IPS-18a (cell line): ENCODE data around the gene KNG1.

Experiments used
- H3K27ac ChIP-seq: one replicate; pipeline ENCODE4 v1.5.1; 2013; ENCODE audit warnings: low read length
- H3K27me3 ChIP-seq: one replicate; pipeline ENCODE4 v1.6.1; 2013; ENCODE audit warnings: mild to moderate bottlenecking, low read length; ENCODE audit not compliant: control insufficient read depth, insufficient read depth
- H3K36me3 ChIP-seq: one replicate; pipeline ENCODE4 v1.6.1; 2013; ENCODE audit warnings: low read depth, low read length; ENCODE audit not compliant: control insufficient read depth
- H3K4me1 ChIP-seq: one replicate; pipeline ENCODE4 v1.6.1; 2013; ENCODE audit warnings: low read depth, low read length; ENCODE audit not compliant: control insufficient read depth
- H3K4me3 ChIP-seq: one replicate; pipeline ENCODE4 v1.5.1; 2013; ENCODE audit warnings: low read length
- H3K9ac ChIP-seq: one replicate; pipeline ENCODE4 v1.6.1; 2013; ENCODE audit warnings: mild to moderate bottlenecking, low read length, moderate library complexity
- H3K9me3 ChIP-seq: one replicate; pipeline ENCODE4 v1.6.1; 2013; ENCODE audit warnings: low read depth, low read length; ENCODE audit not compliant: control insufficient read depth

Gene KNG1

DNA sequence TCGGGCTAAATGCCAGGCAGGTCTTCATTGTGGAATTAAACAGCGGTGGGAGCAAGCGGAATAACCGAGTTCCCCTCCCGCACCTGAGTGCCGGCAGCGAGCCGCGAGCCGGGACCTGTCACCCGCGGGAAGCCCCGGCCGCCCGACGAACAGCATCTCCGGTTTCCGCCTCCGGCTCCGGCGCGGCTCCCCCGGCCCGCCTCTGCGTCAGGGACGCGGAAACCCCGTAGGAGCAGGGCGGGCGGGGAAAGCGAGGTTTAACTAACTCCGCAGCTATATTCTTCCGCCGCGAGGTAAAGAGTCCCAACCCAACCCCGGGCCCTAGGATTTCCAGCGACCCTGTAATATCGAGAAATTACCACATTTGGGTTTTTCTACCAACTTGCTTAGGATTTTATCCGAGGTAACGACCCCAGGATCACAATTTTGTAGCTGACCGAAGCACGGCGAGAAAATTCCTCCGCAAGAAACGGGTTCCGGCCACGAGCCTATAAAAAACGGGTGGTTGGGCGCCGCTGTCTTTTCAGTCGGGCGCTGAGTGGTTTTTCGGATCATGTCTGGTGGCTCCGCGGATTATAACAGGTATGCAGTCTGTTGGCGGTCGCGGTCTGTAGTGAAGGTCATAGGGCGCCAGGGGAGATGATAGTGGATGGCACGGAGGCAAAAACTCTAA lies 66.0 kb downstream of the KNG1 start, which contains the start of gene EIF4A2:
Gene EIF4A2 (plus strand): TSS at position 520 of the 673 bp plus-strand sequence. CDS start 34 bp downstream, at position 554.
- Histone ChIP-seq H3K4me1 (peaks cover 4% of the 10 kb centered on the region), H3K9me3 (no peaks in the 10 kb centered on the region), H3K36me3 (peaks cover 45% of the 10 kb centered on the region), H3K4me3 (peak within 1 kb of the TSS; percentile 92), H3K27ac (peak within 1 kb of the TSS; percentile 96), H3K27me3 (no peaks in the 10 kb centered on the region), H3K9ac (peak within 1 kb of the TSS; percentile 100)

DNA sequence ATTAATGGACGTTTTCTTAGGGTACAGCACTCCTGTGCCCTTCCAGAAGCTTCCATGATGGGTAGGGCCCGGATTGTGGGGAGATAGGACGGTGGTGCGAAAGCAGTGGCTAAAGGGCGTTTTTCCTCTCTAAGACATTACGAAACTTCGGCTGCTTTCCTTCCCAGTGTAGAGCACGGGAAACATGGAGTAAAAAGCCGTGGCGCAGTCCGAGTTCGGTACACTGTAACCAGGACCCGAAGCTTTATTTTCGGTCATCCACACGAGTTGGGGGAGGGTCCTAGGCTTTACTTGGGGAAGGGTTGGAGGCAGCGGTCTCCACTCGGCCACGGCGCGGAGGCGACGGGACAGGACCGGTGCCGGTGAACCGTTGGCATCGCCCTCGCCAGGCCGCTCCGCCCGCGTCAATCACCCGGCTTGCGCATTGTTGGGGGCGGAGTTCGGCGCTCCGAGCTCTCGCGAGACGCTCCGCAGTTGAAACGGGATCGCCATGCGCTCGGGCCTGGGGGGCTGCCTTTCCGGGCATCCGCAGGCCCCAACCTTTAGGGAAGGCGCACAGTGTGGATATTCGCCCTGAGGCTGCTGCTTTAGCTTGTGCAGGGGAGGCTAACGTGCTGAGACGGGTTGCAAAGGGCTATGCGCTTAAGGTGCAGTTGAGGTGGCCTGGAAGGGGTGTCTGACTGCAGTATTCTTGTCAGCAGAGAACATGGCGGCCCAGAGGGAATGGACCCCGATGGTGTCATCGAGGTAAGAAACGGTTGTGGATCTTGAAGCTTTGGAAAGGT lies 66.8 kb downstream of the KNG1 start:
- peaks cover 4% of the 10 kb centered on the region for H3K4me1 ChIP-seq
- no peaks in the 10 kb centered on the region for H3K9me3 ChIP-seq
- peak overlapping the region; percentile 92 for H3K4me3 ChIP-seq
- peaks cover 52% of the 10 kb centered on the region for H3K36me3 ChIP-seq
- H3K27ac ChIP-seq, result peak overlapping the region; percentile 96
- H3K9ac ChIP-seq, result peak overlapping the region; percentile 100
- H3K27me3 ChIP-seq, result no peaks in the 10 kb centered on the region

DNA sequence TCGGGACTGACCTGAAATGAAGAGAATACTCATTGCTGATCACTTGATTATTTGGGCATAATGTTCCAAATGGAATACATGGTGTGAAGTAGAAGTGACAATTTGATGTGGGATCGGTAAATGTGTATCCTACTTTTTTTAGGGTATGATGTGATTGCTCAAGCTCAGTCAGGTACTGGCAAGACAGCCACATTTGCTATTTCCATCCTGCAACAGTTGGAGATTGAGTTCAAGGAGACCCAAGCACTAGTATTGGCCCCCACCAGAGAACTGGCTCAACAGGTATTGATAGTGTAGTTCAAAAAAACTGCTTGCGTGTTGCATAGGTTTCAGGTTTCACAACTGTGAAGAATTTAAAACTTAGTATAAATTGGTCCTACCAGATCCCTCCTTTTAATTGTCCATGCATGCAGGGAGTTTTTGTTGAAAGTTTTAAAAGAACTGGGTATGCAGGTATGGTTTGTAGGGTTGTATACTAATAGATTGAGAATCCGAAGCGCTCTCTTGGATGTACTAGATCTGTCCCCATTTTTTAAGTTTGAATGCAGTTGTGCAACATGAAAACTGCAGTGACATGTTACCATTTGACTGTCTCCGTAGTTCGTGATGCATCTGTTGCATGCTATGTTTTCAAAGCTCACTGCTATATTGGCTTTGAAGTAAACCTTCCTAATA lies 67.8 kb downstream of the KNG1 start:
- Histone ChIP-seq H3K9me3 (no peaks in the 10 kb centered on the region), H3K4me1 (peaks cover 4% of the 10 kb centered on the region), H3K36me3 (peaks cover 62% of the 10 kb centered on the region), H3K27me3 (no peaks in the 10 kb centered on the region), H3K27ac (no peak overlapping the region), H3K9ac (peak overlapping the region; percentile 100), H3K4me3 (peak overlapping the region; percentile 92)

DNA sequence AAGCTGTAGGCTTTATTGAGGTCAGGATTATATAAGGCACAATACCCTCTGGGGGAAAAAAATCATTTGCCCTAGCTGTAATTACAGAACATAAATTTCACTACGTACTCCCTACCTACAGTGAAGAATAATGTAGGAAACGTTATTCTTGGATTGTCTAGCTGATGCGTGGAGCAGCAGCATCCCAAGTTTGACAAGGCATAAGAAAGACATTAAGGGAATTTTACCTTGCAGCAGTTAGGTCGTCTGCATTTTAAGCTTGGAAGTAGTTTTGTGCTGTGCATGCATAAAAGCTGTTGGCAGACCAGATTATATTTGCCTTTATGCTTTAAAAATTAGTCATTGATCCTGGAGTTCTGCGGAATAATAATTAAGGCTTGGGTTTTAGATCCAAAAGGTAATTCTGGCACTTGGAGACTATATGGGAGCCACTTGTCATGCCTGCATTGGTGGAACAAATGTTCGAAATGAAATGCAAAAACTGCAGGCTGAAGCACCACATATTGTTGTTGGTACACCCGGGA lies 68.4 kb downstream of the KNG1 start:
- peaks cover 68% of the 10 kb centered on the region for H3K36me3 ChIP-seq
- H3K27ac ChIP-seq, result no peak overlapping the region
- peaks cover 4% of the 10 kb centered on the region for H3K4me1 ChIP-seq

DNA sequence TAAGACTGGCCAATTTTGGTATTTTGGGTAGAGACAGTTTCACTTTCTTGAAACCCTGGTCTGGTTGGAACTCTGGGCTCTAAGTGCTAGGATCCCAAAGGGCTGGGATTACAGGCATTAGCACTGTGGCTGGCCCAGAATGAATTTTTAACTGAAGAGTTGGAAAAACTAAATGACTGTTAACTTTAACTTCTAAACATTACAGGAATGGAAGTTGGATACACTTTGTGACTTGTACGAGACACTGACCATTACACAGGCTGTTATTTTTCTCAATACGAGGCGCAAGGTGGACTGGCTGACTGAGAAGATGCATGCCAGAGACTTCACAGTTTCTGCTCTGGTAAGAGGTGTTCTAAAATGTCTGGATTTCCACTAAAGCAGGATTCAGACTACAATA lies 69.8 kb downstream of the KNG1 start:
- Histone ChIP-seq H3K4me3 (peak overlapping the region; percentile 92), H3K9me3 (no peaks in the 10 kb centered on the region), H3K4me1 (peaks cover 4% of the 10 kb centered on the region), H3K36me3 (peaks cover 82% of the 10 kb centered on the region), H3K9ac (peak overlapping the region; percentile 100), H3K27ac (no peak overlapping the region), H3K27me3 (no peaks in the 10 kb centered on the region)

More for the DNA sequence above, 68.4 kb downstream of the KNG1 start:
- H3K9ac ChIP-seq, result peak overlapping the region; percentile 100
- H3K4me3 ChIP-seq, result peak overlapping the region; percentile 92
- H3K27me3 ChIP-seq, result no peaks in the 10 kb centered on the region
- H3K9me3 ChIP-seq, result no peaks in the 10 kb centered on the region

DNA sequence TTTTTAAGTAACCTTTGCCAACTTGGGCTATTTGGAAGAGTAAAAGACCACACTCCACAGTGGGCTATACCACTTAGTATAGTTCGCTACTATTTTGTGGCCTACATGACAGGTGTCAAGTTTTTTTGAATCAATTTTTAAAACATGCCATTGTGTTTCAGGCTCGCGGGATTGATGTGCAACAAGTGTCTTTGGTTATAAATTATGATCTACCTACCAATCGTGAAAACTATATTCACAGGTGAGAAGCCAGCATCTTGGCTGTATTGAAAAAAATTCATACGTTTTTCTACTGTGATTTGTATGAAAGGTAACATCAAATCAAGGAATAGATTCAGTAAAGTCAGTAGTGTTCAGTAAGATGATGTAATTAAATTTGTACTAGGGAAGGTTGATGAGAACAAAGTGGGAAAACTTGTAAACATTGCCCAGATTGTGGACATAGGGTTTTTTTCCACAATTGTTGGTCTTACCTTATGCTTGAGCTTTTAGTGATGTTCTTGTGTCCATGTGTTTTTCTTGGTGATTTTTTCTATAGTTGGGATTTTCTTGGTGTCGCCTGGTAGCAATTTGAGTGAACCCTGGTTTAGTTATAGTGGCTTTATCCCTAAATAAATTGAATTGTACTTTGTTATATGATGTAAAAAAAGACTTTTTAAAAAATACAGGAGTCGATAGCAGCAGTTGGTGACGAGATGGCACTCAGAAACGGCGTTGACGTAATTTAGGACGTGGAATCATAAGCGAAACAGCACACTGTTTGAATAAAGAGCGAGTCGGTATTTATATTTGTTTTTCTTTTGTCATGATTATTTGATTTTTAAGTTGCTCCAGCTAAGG lies 70.7 kb downstream of the KNG1 start:
- peaks cover 91% of the 10 kb centered on the region for H3K36me3 ChIP-seq
- H3K27me3 ChIP-seq, result no peaks in the 10 kb centered on the region
- no peak overlapping the region for H3K4me3 ChIP-seq
- no peak overlapping the region for H3K9ac ChIP-seq
- no peaks in the 10 kb centered on the region for H3K9me3 ChIP-seq
- no peak overlapping the region for H3K27ac ChIP-seq
- no peaks in the 10 kb centered on the region for H3K4me1 ChIP-seq

DNA sequence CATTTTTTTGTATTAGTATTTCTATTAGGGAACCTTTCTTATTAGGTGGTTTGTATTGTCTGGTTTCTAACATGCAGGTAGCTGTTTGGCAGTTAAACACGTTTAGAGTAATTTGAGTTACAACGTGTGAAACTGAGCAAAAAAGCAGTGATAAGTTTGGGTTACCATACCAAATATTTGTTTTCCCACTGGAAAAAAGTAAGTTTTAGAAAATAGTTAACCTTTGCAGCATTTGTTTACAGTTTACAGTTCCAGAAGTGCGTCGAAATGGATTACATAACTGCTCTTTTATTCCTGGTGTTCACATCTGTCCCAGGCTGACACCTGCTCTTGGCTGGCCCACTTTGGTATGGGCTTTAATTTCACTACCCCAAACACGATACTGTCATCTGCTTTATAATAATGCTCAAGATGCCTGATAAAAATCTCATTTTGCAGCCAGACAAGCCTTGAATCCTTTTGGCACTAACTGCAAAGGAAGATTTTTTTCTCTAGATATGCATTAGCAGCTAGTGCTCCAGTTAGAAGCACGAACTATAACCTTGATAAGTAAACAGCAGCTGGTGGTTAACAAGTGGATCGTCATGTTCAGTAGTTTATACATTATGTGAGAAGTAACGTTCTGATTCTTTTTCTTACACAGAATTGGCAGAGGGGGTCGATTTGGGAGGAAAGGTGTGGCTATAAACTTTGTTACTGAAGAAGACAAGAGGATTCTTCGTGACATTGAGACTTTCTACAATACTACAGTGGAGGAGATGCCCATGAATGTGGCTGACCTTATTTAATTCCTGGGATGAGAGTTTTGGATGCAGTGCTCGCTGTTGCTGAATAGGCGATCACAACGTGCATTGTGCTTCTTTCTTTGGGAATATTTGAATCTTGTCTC lies 71.6 kb downstream of the KNG1 start:
- Histone ChIP-seq H3K27ac (no peak overlapping the region), H3K4me1 (no peaks in the 10 kb centered on the region), H3K27me3 (no peaks in the 10 kb centered on the region), H3K9me3 (no peaks in the 10 kb centered on the region), H3K36me3 (peaks cover 97% of the 10 kb centered on the region), H3K4me3 (no peak overlapping the region), H3K9ac (no peak overlapping the region)

DNA sequence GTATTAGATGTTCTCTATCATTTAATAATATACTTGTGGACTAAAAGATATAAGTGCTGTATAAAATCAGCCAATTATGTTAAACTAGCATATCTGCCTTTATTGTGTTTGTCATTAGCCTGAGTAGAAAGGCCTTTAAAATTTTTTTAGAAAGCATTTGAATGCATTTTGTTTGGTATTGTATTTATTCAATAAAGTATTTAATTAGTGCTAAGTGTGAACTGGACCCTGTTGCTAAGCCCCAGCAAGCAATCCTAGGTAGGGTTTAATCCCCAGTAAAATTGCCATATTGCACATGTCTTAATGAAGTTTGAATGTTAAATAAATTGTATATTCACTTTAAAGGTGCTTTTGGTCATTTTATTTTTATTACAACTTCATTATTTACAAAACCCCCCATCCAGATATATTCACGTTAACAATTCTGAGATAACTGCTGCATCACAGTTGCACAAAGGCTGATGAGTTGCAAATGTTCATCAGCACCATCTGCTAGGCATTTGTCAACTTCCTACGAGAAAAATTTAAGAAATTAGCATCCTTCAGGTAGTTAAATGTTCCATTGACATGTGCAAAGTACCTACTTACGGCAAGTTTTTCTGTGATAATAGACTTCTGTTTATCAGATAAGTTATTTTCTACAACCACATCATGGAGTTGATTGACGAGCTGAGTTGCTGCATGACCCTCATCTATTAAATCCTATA lies 72.5 kb downstream of the KNG1 start:
- no peaks in the 10 kb centered on the region for H3K4me1 ChIP-seq
- H3K9me3 ChIP-seq, result no peaks in the 10 kb centered on the region
- no peak overlapping the region for H3K4me3 ChIP-seq
- peaks cover 99% of the 10 kb centered on the region for H3K36me3 ChIP-seq
- no peak overlapping the region for H3K9ac ChIP-seq
- H3K27ac ChIP-seq, result no peak overlapping the region
- H3K27me3 ChIP-seq, result no peaks in the 10 kb centered on the region

DNA sequence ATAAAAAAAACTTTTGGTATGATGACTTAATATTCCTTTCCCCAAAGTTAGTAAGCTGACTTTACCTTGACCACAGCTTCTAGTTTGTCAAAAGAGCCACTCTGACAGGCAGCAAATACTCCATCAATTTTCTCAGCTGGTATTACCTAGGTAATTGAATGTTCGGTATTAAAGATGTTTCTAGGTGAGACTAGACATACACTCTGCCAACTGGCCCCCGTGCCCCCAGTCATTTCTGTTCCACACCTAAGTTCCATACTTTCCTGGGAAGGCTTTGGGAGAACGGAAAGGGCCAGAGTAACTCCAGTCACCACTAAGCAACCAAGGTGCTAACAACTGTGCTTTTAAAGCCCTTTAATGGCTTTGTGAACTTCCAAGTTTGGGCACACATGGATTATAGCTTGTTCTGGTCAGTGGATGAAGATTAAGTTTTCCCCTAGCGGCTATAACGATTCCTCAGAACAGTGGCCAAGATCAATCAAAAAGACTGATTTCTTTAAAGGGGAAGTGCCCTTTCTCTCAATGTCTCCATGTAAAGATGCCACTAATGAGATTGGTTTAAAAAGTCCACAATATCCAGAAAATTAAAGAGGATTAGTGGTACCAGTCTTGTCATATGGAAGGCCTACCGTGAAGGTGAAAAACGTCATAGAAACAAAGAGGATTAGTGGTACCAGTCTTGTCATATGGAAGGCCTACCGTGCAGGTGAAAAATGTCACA lies 73.3 kb downstream of the KNG1 start:
- Histone ChIP-seq H3K36me3 (peaks cover 97% of the 10 kb centered on the region), H3K27ac (no peak overlapping the region), H3K4me3 (no peak overlapping the region), H3K27me3 (no peaks in the 10 kb centered on the region), H3K4me1 (no peaks in the 10 kb centered on the region), H3K9ac (no peak overlapping the region), H3K9me3 (no peaks in the 10 kb centered on the region)
